SK-N-SH (cell line): ENCODE measurements around the gene TBXAS1. TPM values are rescaled to one million over a fixed set of nuclear protein-coding genes. Genes with fewer than 3 reads are reported as not detected.
A peak's percentile ranks its signal among the peaks of the same experiment; 100 is the strongest.

Experiments used
- CTCF ChIA-PET: fragments of 300-600, 350-600 bp; formaldehyde crosslinking; extraction: SDS; loops from one replicate; lab custom pipeline; 2021; lab: Yijun Ruan, JAX
- POLR2A ChIA-PET: fragments of 350-600 bp; sonication (Branson Sonifier 250); formaldehyde crosslinking; extraction: SDS; loops from one replicate; lab custom pipeline; 2020; ENCODE audit warnings: antibody characterized with exemption, inconsistent platforms; lab: Yijun Ruan, JAX
- DNase-seq: peaks from one replicate; pipeline ENCODE4 v3.0.0; 2012
- H2AFZ ChIP-seq: fragments of 200-600 bp; sonication (generic); 2 replicates; pipeline ENCODE4 v1.8.1; 2016; ENCODE audit warnings: antibody characterized with exemption, mild to moderate bottlenecking, low read depth
- H3F3A ChIP-seq: fragments of 200-600 bp; sonication (generic); replicated peaks from 2 replicates; pipeline ENCODE3; 2016; ENCODE audit warnings: antibody characterized with exemption, mild to moderate bottlenecking; ENCODE audit not compliant: insufficient read depth
- H3K27ac ChIP-seq, 2 experiments: fragments of 200-500 bp in 1 of 2; fragments of 200-600 bp in 1 of 2; sonication (Bioruptor generic) in 1 of 2; sonication (generic), shearing (Covaris generic) in 1 of 2; 2 replicates each; pipeline versions ENCODE4 v1.5.1 to v1.6.1; 2014 to 2016; ENCODE audit warnings: low read depth in 2 of 2, inconsistent platforms in 1 of 2, low read length in 1 of 2, mild to moderate bottlenecking in 1 of 2, mixed read lengths in 1 of 2
- H3K27me3 ChIP-seq: fragments of 200-600 bp; sonication (generic), shearing (Covaris generic); 2 replicates; pipeline ENCODE4 v1.6.1; 2016; ENCODE audit warnings: mixed run types; ENCODE audit not compliant: insufficient read depth
- H3K36me3 ChIP-seq, 2 experiments: fragments of 200-500 bp in 1 of 2; fragments of 200-600 bp in 1 of 2; sonication (Bioruptor generic) in 1 of 2; sonication (generic) in 1 of 2; replicated peaks in 1 of 2; 2 replicates each; pipeline versions ENCODE3 to v1.5.1; 2014 to 2016; ENCODE audit warnings: low read length in 1 of 2, mild to moderate bottlenecking in 1 of 2; ENCODE audit not compliant: insufficient read depth in 2 of 2, control insufficient read depth in 1 of 2
- H3K4me1 ChIP-seq, 2 experiments: fragments of 200-500 bp in 1 of 2; fragments of 200-600 bp in 1 of 2; sonication (Bioruptor generic) in 1 of 2; sonication (generic), shearing (Covaris generic) in 1 of 2; 2 replicates each; pipeline versions ENCODE4 v1.5.1 to v1.6.1; 2014 to 2016; ENCODE audit warnings: low read depth in 1 of 2, low read length in 1 of 2, mixed run types in 1 of 2; ENCODE audit not compliant: insufficient read depth in 2 of 2, control insufficient read depth in 1 of 2
- H3K4me2 ChIP-seq: fragments of 200-600 bp; sonication (generic), shearing (Covaris generic); 2 replicates; pipeline ENCODE4 v1.6.1; 2017; ENCODE audit warnings: mixed run types
- H3K4me3 ChIP-seq, 2 experiments: fragments of 200-500 bp in 1 of 2; fragments of 200-600 bp in 1 of 2; sonication (Bioruptor generic) in 1 of 2; sonication (generic), shearing (Covaris generic) in 1 of 2; 2 replicates each; pipeline versions ENCODE4 v1.5.1 to v1.8.1; 2014 to 2016; ENCODE audit warnings: low read depth in 2 of 2, inconsistent platforms in 1 of 2, low read length in 1 of 2, mild to moderate bottlenecking in 1 of 2, mixed read lengths in 1 of 2, moderate library complexity in 1 of 2
- H3K79me2 ChIP-seq: fragments of 200-600 bp; sonication (generic); 2 replicates; pipeline ENCODE4 v1.8.1; 2017; ENCODE audit warnings: mild to moderate bottlenecking; ENCODE audit not compliant: insufficient read depth
- H3K9ac ChIP-seq: fragments of 200-600 bp; sonication (generic); 2 replicates; pipeline ENCODE4 v1.6.1; 2017; ENCODE audit warnings: mixed run types
- H3K9me2 ChIP-seq: fragments of 200-600 bp; sonication (generic); 2 replicates; pipeline ENCODE4 v1.6.1; 2017; ENCODE audit warnings: mixed run types
- H3K9me3 ChIP-seq: fragments of 200-600 bp; sonication (generic); 2 replicates; pipeline ENCODE4 v1.6.1; 2017; ENCODE audit warnings: mixed run types, mild to moderate bottlenecking, moderate library complexity
- H4K20me1 ChIP-seq: fragments of 200-600 bp; sonication (generic); 2 replicates; pipeline ENCODE4 v1.6.1; 2017; ENCODE audit warnings: mild to moderate bottlenecking, mixed run types; ENCODE audit not compliant: insufficient read depth
- EP300 ChIP-seq, 2 experiments: IDR thresholded peaks; 2 replicates each; pipeline versions ENCODE4 v1.4.0 to v1.6.1; 2012; ENCODE audit warnings: borderline replicate concordance in 1 of 2, low read depth in 1 of 2, low read length in 1 of 2
- GABPA ChIP-seq: IDR thresholded peaks from 2 replicates; pipeline ENCODE4 v1.4.0; 2012; ENCODE audit warnings: low read depth, mild to moderate bottlenecking
- JUND ChIP-seq: IDR thresholded peaks from 2 replicates; pipeline ENCODE4 v1.4.0; 2012
- MAX ChIP-seq: IDR thresholded peaks from 2 replicates; pipeline ENCODE4 v1.4.0; 2012; ENCODE audit warnings: low read depth
- MEF2A ChIP-seq: IDR thresholded peaks from 2 replicates; pipeline ENCODE4 v1.4.0; 2012; ENCODE audit warnings: low read depth, borderline replicate concordance
- MXI1 ChIP-seq: IDR thresholded peaks from 2 replicates; pipeline ENCODE4 v1.6.1; 2012; ENCODE audit warnings: mild to moderate bottlenecking, low read depth, low read length, improper control_type of control experiment
- NFIC ChIP-seq: IDR thresholded peaks from 2 replicates; pipeline ENCODE4 v1.4.0; 2012; ENCODE audit warnings: borderline replicate concordance
- NRF1 ChIP-seq: IDR thresholded peaks from 2 replicates; pipeline ENCODE4 v1.6.1; 2012; ENCODE audit warnings: low read depth, mild to moderate bottlenecking, low read length
- PBX3 ChIP-seq: IDR thresholded peaks from 2 replicates; pipeline ENCODE4; 2012
- POLR2AphosphoS5 ChIP-seq: IDR thresholded peaks from 2 replicates; pipeline ENCODE4 v1.6.1; 2012; ENCODE audit warnings: low read depth, low read length
- RCOR1 ChIP-seq: fragments of 150-350 bp; IDR thresholded peaks from 2 replicates; pipeline ENCODE4 v1.6.1; 2017; ENCODE audit warnings: antibody characterized with exemption, low read length
- REST ChIP-seq: IDR thresholded peaks from 2 replicates; pipeline ENCODE4 v1.6.1; 2012; ENCODE audit warnings: mild to moderate bottlenecking, low read depth, low read length, moderate library complexity
- RXRA ChIP-seq: IDR thresholded peaks from 2 replicates; pipeline ENCODE4 v1.4.0; 2012; ENCODE audit warnings: low read depth, mild to moderate bottlenecking, borderline replicate concordance
- SIN3A ChIP-seq: IDR thresholded peaks from 2 replicates; pipeline ENCODE4 v1.6.1; 2012; ENCODE audit warnings: low read depth, mild to moderate bottlenecking, low read length, moderate library complexity, borderline replicate concordance
- SMC3 ChIP-seq: IDR thresholded peaks from 2 replicates; pipeline ENCODE4 v1.6.1; 2012; ENCODE audit warnings: low read depth, low read length, improper control_type of control experiment
- TAF1 ChIP-seq: IDR thresholded peaks from 2 replicates; pipeline ENCODE4 v1.6.1; 2012; ENCODE audit warnings: low read depth, mild to moderate bottlenecking, low read length, moderate library complexity, borderline replicate concordance
- TEAD4 ChIP-seq: IDR thresholded peaks from 2 replicates; pipeline ENCODE4 v1.4.0; 2012; ENCODE audit warnings: mild to moderate bottlenecking, borderline replicate concordance; ENCODE audit not compliant: insufficient read depth
- YY1 ChIP-seq: IDR thresholded peaks from 2 replicates; pipeline ENCODE4 v1.4.0; 2012; ENCODE audit warnings: low read depth, mild to moderate bottlenecking
- ZBTB33 ChIP-seq: IDR thresholded peaks from 2 replicates; pipeline ENCODE4 v1.4.0; 2012; ENCODE audit warnings: low read depth, borderline replicate concordance
- WGBS: methylation state at CpG from one replicate; pipeline ENCODE4 v1.1.6; 2017; ENCODE audit warnings: low lambda C conversion rate; 5-methylcytosine and 5-hydroxymethylcytosine counted together
- polyA plus RNA-seq, 3 experiments: library from polyadenylated mRNA; depleted of rRNA; stranded (reverse); fragments of >200 nt; gene quantifications; 2 replicates each; pipeline ENCODE4 v1.2.3, GENCODE V29; 2012

Gene TBXAS1
- polyA plus RNA-seq, 1 of the 3 experiments (the other 2 are of a cell fraction), result 4.4 TPM

GRCh38 chr7:140062118-140062527 lies 233.1 kb downstream of the TBXAS1 start:
- CTCF ChIA-PET, result interaction anchor here (1.2 to 1.7 kb wide), 2 partner anchors 17 to 94 kb away, joined by 4 read pairs; no protein-coding TSS in a partner anchor
- Histone ChIP-seq H3F3A (peaks cover 20% of the 10 kb centered on the region), H3K79me2 (0 out of 2 replicates have a peak, but pooled peaks cover 5% of the 10 kb centered on the region), H3K27me3 (no peaks in the 10 kb centered on the region), H3K27ac (no peak overlapping the region; a peak in 1 of 4 replicates), H3K36me3 (no peaks in the 10 kb centered on the region), H3K9me3 (peaks cover 11% of the 10 kb centered on the region), H2AFZ (peak overlapping the region; percentile 95; the same call in 1 of the 2 replicates), H4K20me1 (no peaks in the 10 kb centered on the region), H3K9me2 (no peaks in the 10 kb centered on the region), H3K9ac (no peak overlapping the region), H3K4me3 (peak overlapping the region; percentile 56 to 70), H3K4me2 (peak overlapping the region; percentile 72), H3K4me1 (peaks cover 18 to 34% of the 10 kb centered on the region in 2 experiments)
- 86% methylated on average over 32 of the region's 32 CpGs for WGBS
- no peak for DNase-seq
- POLR2A ChIA-PET, result interaction anchor here (1.2 kb wide), 1 partner anchor 19 kb away, joined by 4 read pairs; no protein-coding TSS in a partner anchor
- no peak for TF ChIP-seq TAF1
- no peak for TF ChIP-seq MAX
- no peak for TF ChIP-seq NFIC
- no peak for TF ChIP-seq ZBTB33
- no peak for TF ChIP-seq EP300 (IDR thresholded peaks at IDR 0.05; ENCODE audit: borderline replicate concordance in 1 of 2, low read depth in 1 of 2, low read length in 1 of 2)

GRCh38 chr7:140062528-140063299 lies 233.7 kb downstream of the TBXAS1 start, which contains the start of gene PARP12:
Gene PARP12 (minus strand): TSS chr7:140062951. CDS start chr7:140062847, 104 bp downstream.
- H3K79me2 ChIP-seq, result 0 out of 2 replicates have a peak, but pooled peaks cover 5% of the 10 kb centered on the region
- peaks cover 16% of the 10 kb centered on the region for H3K9me3 ChIP-seq
- H3K27me3 ChIP-seq, result no peaks in the 10 kb centered on the region
- no peaks in the 10 kb centered on the region for H3K36me3 ChIP-seq
- peak within 1 kb of the TSS; percentile 95 for H2AFZ ChIP-seq
- peak within 1 kb of the TSS; percentile 67 for H3K9ac ChIP-seq
- ChIA-PET POLR2A (interaction anchor here (0.5 to 1.2 kb wide), 2 partner anchors 14 to 18 kb away, joined by 4 read pairs; no protein-coding TSS in a partner anchor), CTCF (interaction anchor here (0.9 to 1.7 kb wide), 3 partner anchors 14 to 94 kb away, joined by 3 to 4 read pairs (median 4); no protein-coding TSS in a partner anchor)
- no peaks in the 10 kb centered on the region for H4K20me1 ChIP-seq
- H3F3A ChIP-seq, result peaks cover 20% of the 10 kb centered on the region
- 17% methylated on average over 58 of the region's 106 CpGs for WGBS
- H3K9me2 ChIP-seq, result no peaks in the 10 kb centered on the region
- peak; percentile 93 for DNase-seq
- H3K4me2 ChIP-seq, result peak within 1 kb of the TSS; percentile 76
- peak within 1 kb of the TSS; percentile 56 to 70 for H3K4me3 ChIP-seq
- peak within 1 kb of the TSS; percentile 9 to 45; a peak in 3 of 4 replicates for H3K27ac ChIP-seq
- peaks cover 18 to 34% of the 10 kb centered on the region in 2 experiments for H3K4me1 ChIP-seq
- TF ChIP-seq REST (0 out of 2 replicates have a peak, but pooled peaks have one; percentile 12), GABPA (no peak), SMC3 (no peak), POLR2AphosphoS5 (peak; percentile 42; the same call in 1 of the 2 replicates), JUND (no peak), MXI1 (peak; percentile 54; the same call in 1 of the 2 replicates), MEF2A (no peak), SIN3A (no peak), PBX3 (peak; percentile 40; the same call in 1 of the 2 replicates), NRF1 (no peak), TEAD4 (no peak), RXRA (no peak), TAF1 (peak; percentile 56; the same call in 1 of the 2 replicates), YY1 (0 out of 2 replicates have a peak, but pooled peaks have one; percentile 19), RCOR1 (no peak)
